Loucy (cell line): ENCODE measurements around the gene OS9.

Experiments used
- H2AFZ ChIP-seq: fragments of 200-600 bp; sonication (generic); 2 replicates; pipeline ENCODE4 v1.6.0; 2016; ENCODE audit warnings: antibody characterized with exemption, mild to moderate bottlenecking, low read length, moderate library complexity
- H3F3A ChIP-seq: fragments of 200-600 bp; 2 replicates; pipeline ENCODE4 v1.6.0; 2016; ENCODE audit warnings: antibody characterized with exemption, low read depth, mild to moderate bottlenecking
- H3K27me3 ChIP-seq: fragments of 200-600 bp; sonication (generic); 2 replicates; pipeline ENCODE4 v1.6.1; 2014; ENCODE audit warnings: low read length, mild to moderate bottlenecking; ENCODE audit not compliant: insufficient read depth, poor library complexity, severe bottlenecking
- H3K36me3 ChIP-seq: fragments of 200-600 bp; sonication (generic); 2 replicates; pipeline ENCODE4 v1.6.1; 2016; ENCODE audit warnings: low read length; ENCODE audit not compliant: insufficient read depth
- H3K4me1 ChIP-seq: fragments of 200-600 bp; sonication (generic); 2 replicates; pipeline ENCODE4 v1.5.1; 2014; ENCODE audit warnings: low read length, mild to moderate bottlenecking; ENCODE audit not compliant: insufficient read depth, poor library complexity, severe bottlenecking
- H3K4me2 ChIP-seq: fragments of 200-600 bp; sonication (generic); 2 replicates; pipeline ENCODE4 v1.6.0; 2014; ENCODE audit warnings: antibody characterized with exemption, low read length, low read depth, mild to moderate bottlenecking; ENCODE audit not compliant: poor library complexity, severe bottlenecking
- H3K4me3 ChIP-seq: fragments of 200-600 bp; sonication (generic); 2 replicates; pipeline ENCODE4 v1.5.1; 2014; ENCODE audit warnings: low read length, mild to moderate bottlenecking, mixed read lengths; ENCODE audit not compliant: poor library complexity, severe bottlenecking
- H3K79me2 ChIP-seq: fragments of 200-600 bp; sonication (generic); 2 replicates; pipeline ENCODE4 v1.6.1; 2014; ENCODE audit warnings: low read length; ENCODE audit not compliant: insufficient read depth
- H3K9ac ChIP-seq: fragments of 200-600 bp; sonication (generic); 2 replicates; pipeline ENCODE4 v1.6.0; 2014; ENCODE audit warnings: mild to moderate bottlenecking, low read depth, low read length, moderate library complexity; ENCODE audit not compliant: poor library complexity, severe bottlenecking
- H3K9me2 ChIP-seq: fragments of 200-600 bp; sonication (generic); replicated peaks from 2 replicates; pipeline ENCODE4 v1.6.1; 2016; ENCODE audit warnings: low read depth, low read length, mixed read lengths
- H3K9me3 ChIP-seq: fragments of 200-600 bp; sonication (generic); 2 replicates; pipeline ENCODE4 v1.6.1; 2014; ENCODE audit warnings: mild to moderate bottlenecking, antibody characterized with exemption, low read length, low read depth; ENCODE audit not compliant: insufficient read depth
- H4K20me1 ChIP-seq: fragments of 200-600 bp; sonication (generic); 2 replicates; pipeline ENCODE4 v1.6.0; 2014; ENCODE audit warnings: antibody characterized with exemption, low read length, mild to moderate bottlenecking; ENCODE audit not compliant: insufficient read depth, poor library complexity, severe bottlenecking
- CTCF ChIP-seq: fragments of 200-600 bp; sonication (generic); conservative IDR thresholded peaks from 2 replicates; pipeline ENCODE4 v1.5.1; 2014; ENCODE audit warnings: mild to moderate bottlenecking, antibody characterized with exemption, low read length
- EZH2phosphoT487 ChIP-seq: fragments of 200-600 bp; IDR thresholded peaks from 2 replicates; pipeline ENCODE4 v1.6.1; 2018; ENCODE audit warnings: antibody characterized with exemption, mild to moderate bottlenecking, moderate library complexity, borderline replicate concordance

Gene OS9

GRCh38 chr12:57770734-57771133 lies 76.8 kb downstream of the OS9 start:
- no peak overlapping the region for H2AFZ ChIP-seq
- H3K4me2 ChIP-seq: peak overlapping the region; percentile 95
- H3K79me2 ChIP-seq: peaks cover 17% of the 10 kb centered on the region
- no peaks in the 10 kb centered on the region for H4K20me1 ChIP-seq
- TF ChIP-seq EZH2phosphoT487 (no peak), CTCF (no peak)
- H3K4me3 ChIP-seq: peak overlapping the region; percentile 80
- H3K4me1 ChIP-seq: peaks cover 11% of the 10 kb centered on the region
- H3K36me3 ChIP-seq: no peaks in the 10 kb centered on the region
- H3F3A ChIP-seq: no peaks in the 10 kb centered on the region
- H3K9ac ChIP-seq: peak overlapping the region; percentile 95
- no peaks in the 10 kb centered on the region for H3K27me3 ChIP-seq
- no peaks in the 10 kb centered on the region for H3K9me2 ChIP-seq
- no peaks in the 10 kb centered on the region for H3K9me3 ChIP-seq
